Ovary (tissue), 9 donors: ENCODE data around the gene CD2. TPM values are rescaled to one million over a fixed set of nuclear protein-coding genes. Genes with fewer than 3 reads are reported as not detected.

Experiments used
- DNase-seq, 5 donors: peaks; one replicate each; pipeline ENCODE4 v3.0.0-alpha.2; 2019 to 2020
- H3K27ac ChIP-seq, 2 donors: fragments of 200-600 bp; one replicate each; pipeline versions ENCODE4 v1.5.1 to v1.8.0; 2019 to 2022
- H3K27me3 ChIP-seq: fragments of 200-600 bp; one replicate; pipeline ENCODE4 v1.8.0; 2022
- H3K36me3 ChIP-seq: fragments of 200-600 bp; sonication (generic); one replicate; pipeline ENCODE4 v1.5.1; 2019
- H3K4me1 ChIP-seq: one replicate; pipeline ENCODE4 v1.8.1; 2013; ENCODE audit warnings: mild to moderate bottlenecking, moderate library complexity; ENCODE audit not compliant: insufficient read depth
- H3K4me3 ChIP-seq: fragments of 200-600 bp; sonication (generic); one replicate; pipeline ENCODE4 v1.5.1; 2017
- H3K9me3 ChIP-seq, 2 donors: fragments of 200-600 bp in 1 of 2; sonication (generic) in 1 of 2; one replicate each; pipeline versions ENCODE4 v1.5.1 to v1.8.1; 2013 to 2019; ENCODE audit warnings: mild to moderate bottlenecking in 1 of 2, moderate library complexity in 1 of 2
- EP300 ChIP-seq: sonication (generic); formaldehyde crosslinking; IDR thresholded peaks from one replicate; pipeline ENCODE4 v1.6.1; 2017; ENCODE audit warnings: antibody characterized with exemption
- POLR2A ChIP-seq: fragments of 450-650 bp; IDR thresholded peaks from one replicate; pipeline ENCODE4 v1.6.1; 2017; ENCODE audit warnings: antibody characterized with exemption, mild to moderate bottlenecking, moderate library complexity
- WGBS, 3 donors: extraction: QIAGEN DNeasy Blood & Tissue Kit in 1 of 3; methylation state at CpG; one replicate each; pipeline versions ENCODE4 v1.1.5 to v1.1.7; 2013 to 2017; 5-methylcytosine and 5-hydroxymethylcytosine counted together
- intact Hi-C, 4 donors: fragments of 100-400 bp; cut with DNase I; formaldehyde crosslinking; loops; one replicate each; pipeline versions ENCODE4 v1.11.0 to v1.15.1; 2022 to 2023
- polyA plus RNA-seq, 2 donors: library from polyadenylated mRNA; stranded (reverse); fragments of 200-250 nt in 1 of 2; fragments of 350-450 nt in 1 of 2; fragmentation: Illumina TruSeq in 1 of 2; extraction: RNeasy Lipid Tissue Mini Kit (QIAGEN cat#74804) in 1 of 2; gene quantifications; one replicate each; pipeline ENCODE4 v1.2.3, GENCODE V29; 2013 to 2014
- total RNA-seq, 7 donors: library from RNA; depleted of rRNA in 2 of 7; stranded (reverse); fragments of >200 nt in 2 of 7; fragmentation: NEBNext Ultra II Directional in 3 of 7; extraction: Animal tissue kit (Norgen Biotek cat#: 25700) in 3 of 7; gene quantifications; one replicate each; pipeline versions ENCODE4 v1.1.0 to v1.2.4, GENCODE V29; 2016 to 2023
- TF ChIP-seq, protein P1 (sequence below), 3 donors: fragments of 450-650 bp in 2 of 3; fragments of 200-600 bp in 1 of 3; IDR thresholded peaks; one replicate each; pipeline versions ENCODE4 v1.5.1 to v1.8.0; 2016 to 2022; ENCODE audit warnings: antibody characterized with exemption in 3 of 3, mild to moderate bottlenecking in 1 of 3
- donor health status: DM: no; HTN: no; CAD: no; lungs with moderate emphysema.
- donor health status: DM: no; HTN: no; CAD: no.
- donor health status: Bipolar disorder and iron deficiency.
- donor health status: DM: yes; HTN: yes; CAD: no.
- donor health status: DM: no; HTN: no; CAD: no.
- donor health status: DM: yes; HTN: yes; CAD: no.

CD2 gene
- total and polyA plus RNA-seq, 9 donors, result 0.30 to 11.1 (median 1.0) TPM

DNA sequence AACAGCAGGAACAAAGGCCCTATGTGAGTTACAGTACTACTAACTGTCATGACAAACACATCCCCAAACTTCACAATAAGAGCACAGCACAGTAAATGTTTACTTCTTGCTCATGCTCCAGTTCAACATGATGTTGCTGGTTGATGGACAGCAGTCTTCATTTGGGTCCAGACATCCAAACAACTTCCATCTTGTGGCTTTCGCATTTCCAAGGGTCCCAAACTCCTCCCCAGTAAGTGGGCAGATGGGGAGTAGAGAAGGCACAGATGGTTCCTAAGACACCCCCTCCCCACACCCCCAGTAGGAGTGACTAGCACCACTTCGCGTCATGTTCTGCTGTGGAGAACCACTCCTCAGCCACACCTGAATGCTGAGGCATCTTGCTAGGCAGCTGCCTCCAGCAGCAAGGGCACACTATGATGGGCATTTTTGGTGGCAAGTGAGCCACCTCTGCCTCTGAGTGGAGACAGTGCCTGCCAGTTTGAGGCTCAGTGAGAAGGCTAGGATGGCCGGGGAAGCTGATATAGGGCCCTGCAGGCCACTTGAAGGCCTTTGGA, 32.7 kb upstream of the CD2 start:
- H3K27me3 ChIP-seq, result no peaks in the 10 kb centered on the region
- no peak for DNase-seq
- no peak overlapping the region for H3K27ac ChIP-seq
- no peak overlapping the region for H3K4me3 ChIP-seq
- no peaks in the 10 kb centered on the region for H3K36me3 ChIP-seq
- intact Hi-C loops, result loop anchor here in 1 of 4 donors (10.0 kb wide), 1 partner anchor 333 kb away; no protein-coding TSS in a partner anchor
- 82 to 91% (median 86%) methylated on average over 4 of the region's 4 CpGs for WGBS, 3 donors
- no peaks in the 10 kb centered on the region for H3K4me1 ChIP-seq
- TF ChIP-seq, protein P1, sequence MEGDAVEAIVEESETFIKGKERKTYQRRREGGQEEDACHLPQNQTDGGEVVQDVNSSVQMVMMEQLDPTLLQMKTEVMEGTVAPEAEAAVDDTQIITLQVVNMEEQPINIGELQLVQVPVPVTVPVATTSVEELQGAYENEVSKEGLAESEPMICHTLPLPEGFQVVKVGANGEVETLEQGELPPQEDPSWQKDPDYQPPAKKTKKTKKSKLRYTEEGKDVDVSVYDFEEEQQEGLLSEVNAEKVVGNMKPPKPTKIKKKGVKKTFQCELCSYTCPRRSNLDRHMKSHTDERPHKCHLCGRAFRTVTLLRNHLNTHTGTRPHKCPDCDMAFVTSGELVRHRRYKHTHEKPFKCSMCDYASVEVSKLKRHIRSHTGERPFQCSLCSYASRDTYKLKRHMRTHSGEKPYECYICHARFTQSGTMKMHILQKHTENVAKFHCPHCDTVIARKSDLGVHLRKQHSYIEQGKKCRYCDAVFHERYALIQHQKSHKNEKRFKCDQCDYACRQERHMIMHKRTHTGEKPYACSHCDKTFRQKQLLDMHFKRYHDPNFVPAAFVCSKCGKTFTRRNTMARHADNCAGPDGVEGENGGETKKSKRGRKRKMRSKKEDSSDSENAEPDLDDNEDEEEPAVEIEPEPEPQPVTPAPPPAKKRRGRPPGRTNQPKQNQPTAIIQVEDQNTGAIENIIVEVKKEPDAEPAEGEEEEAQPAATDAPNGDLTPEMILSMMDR (IDR thresholded peaks at IDR 0.05), result no peak
- TF ChIP-seq EP300 (no peak), POLR2A (no peak)
- no peaks in the 10 kb centered on the region for H3K9me3 ChIP-seq

DNA sequence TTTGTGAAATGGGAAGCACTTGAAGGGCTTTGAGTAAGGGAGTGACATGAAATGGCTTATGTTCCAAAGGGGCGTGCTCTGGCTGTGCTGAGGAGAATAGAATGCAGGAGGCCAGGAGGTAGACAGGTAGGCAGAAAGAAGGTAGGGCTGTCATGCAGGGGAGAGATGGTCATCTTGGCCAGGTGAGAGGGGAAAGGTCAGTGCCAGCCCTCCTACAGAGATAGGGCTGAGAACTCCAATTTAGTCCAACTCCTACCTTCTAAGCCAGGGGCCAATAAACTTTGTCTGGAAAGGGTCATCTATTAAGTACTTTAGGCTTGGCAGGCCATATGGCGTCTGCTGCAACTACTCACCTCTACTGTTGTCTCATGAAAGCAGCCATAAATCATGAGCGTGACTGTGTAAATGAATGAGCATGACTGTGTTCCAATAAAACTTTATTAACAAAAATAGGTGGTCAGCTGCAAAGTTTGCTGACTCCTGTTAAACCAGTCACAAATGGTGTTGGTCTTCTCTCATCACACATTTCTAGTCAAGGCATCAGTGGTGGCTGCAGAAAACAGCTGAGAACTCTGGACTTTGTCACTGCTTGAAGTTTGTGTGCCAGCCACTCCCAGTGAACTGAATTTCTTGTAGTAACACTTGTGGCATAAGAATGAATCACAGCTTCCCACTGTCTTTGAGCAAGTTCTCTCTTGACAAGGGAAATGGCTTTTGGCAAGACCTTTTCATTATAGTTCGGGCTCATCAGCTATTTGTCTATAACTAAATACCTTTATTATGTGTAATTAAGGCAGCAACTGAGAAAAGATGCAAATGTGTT, 32.0 kb upstream of the CD2 start:
- Histone ChIP-seq H3K36me3 (no peaks in the 10 kb centered on the region), H3K4me1 (no peaks in the 10 kb centered on the region), H3K4me3 (no peak overlapping the region), H3K27me3 (no peaks in the 10 kb centered on the region), H3K9me3 (no peaks in the 10 kb centered on the region), H3K27ac (no peak overlapping the region)
- TF ChIP-seq EP300 (no peak), POLR2A (no peak)
- TF ChIP-seq, protein P1 (IDR thresholded peaks at IDR 0.05), result no peak
- intact Hi-C loops, result loop anchor here in 1 of 4 donors (10.0 kb wide), 1 partner anchor 333 kb away; no protein-coding TSS in a partner anchor
- no peak for DNase-seq
- WGBS, 3 donors, result 72 to 82% (median 80%) methylated on average over 4 of the region's 4 CpGs

DNA sequence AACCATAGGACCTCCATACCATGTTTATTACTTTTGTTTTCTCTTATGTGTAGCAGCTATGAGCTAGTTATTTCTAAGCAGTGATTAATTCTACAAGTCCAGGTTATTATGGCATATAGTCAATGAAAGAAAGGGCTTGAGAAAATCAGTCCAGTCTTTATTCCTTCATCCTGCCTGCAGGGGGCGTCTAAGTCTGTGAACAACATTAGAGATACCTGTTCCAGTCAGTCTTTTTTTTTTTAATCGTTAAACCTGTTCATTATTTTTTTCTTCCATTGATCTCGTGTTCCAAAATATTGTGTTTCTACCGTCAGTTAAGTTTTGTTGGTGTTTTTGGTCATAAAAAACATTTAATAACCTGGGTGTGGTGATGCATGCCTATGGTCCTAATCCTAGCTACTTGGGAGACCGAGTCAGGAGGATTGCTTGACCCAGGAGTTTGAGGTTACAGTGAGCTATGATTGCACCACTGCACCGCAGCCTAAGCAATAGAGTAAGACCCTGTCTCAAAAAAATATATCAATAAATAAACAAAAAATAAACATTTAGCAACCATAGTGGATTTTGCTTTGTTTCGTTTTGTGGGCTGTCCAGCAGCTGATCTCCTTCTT, 29.4 kb upstream of the CD2 start:
- Histone ChIP-seq H3K27me3 (no peaks in the 10 kb centered on the region), H3K4me3 (no peak overlapping the region), H3K36me3 (no peaks in the 10 kb centered on the region), H3K4me1 (no peaks in the 10 kb centered on the region), H3K9me3 (no peaks in the 10 kb centered on the region), H3K27ac (no peak overlapping the region)
- 49 to 55% (median 51%) methylated on average over 7 of the region's 7 CpGs for WGBS, 3 donors
- peak in 3 of 5 donors; percentile 22 to 36 (median 30) for DNase-seq
- TF ChIP-seq POLR2A, result no peak
- TF ChIP-seq, protein P1 (IDR thresholded peaks at IDR 0.05), result no peak
- TF ChIP-seq EP300, result no peak
- intact Hi-C loops, result loop anchor here in 2 of 4 donors (5.0 to 10.0 kb wide), 2 partner anchors 330 to 332 kb away; no protein-coding TSS in a partner anchor

DNA sequence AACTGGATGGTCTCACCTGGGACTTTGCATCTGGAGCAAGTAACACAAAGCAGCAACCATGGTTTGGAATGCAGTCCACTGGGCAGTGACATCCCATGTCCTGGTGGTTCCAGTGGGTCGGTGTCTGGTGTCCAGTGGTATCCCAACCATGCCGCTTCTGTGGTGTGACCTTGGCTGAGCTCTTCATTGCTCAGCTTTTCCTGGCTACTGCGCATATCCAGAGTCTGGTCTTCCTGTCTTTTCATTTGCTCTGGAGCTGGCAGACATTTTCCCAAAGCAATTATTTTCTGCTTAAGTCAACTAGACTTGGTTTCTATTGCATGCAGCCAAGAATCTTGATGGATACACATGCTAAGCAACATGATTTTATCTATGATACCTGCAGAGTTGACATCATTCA, 28.4 kb upstream of the CD2 start:
- intact Hi-C loops, result loop anchor here in 2 of 4 donors (5.0 to 10.0 kb wide), 2 partner anchors 329 to 332 kb away; no protein-coding TSS in a partner anchor
- H3K27ac ChIP-seq, result no peak overlapping the region
- no peak for DNase-seq
- no peaks in the 10 kb centered on the region for H3K36me3 ChIP-seq
- TF ChIP-seq EP300 (no peak), POLR2A (no peak)
- TF ChIP-seq, protein P1 (IDR thresholded peaks at IDR 0.05), result no peak
- no peak overlapping the region for H3K4me3 ChIP-seq
- no peaks in the 10 kb centered on the region for H3K9me3 ChIP-seq
- no peaks in the 10 kb centered on the region for H3K4me1 ChIP-seq
- 30 to 84% (median 64%) methylated on average over 3 of the region's 3 CpGs for WGBS, 3 donors
- no peaks in the 10 kb centered on the region for H3K27me3 ChIP-seq
